ENCODE data around the gene LPAR1.

GRCh38 chr9:111034898-111035539, 3.3 kb downstream of the LPAR1 start:
- TF ChIP-seq CTCF (IDR thresholded peaks at IDR 0.05): no peak
- no peak for TF ChIP-seq POLR2A (IDR thresholded peaks at IDR 0.05)

Measured in adrenal gland (tissue), 5 donors.